ENCODE measurements around the gene ECE1.
"Not testable (repeated sequence)": the region's sequence is repeated elsewhere in the genome, so short reads cannot be mapped to it uniquely, and the experiment has no call there.

Gene ECE1

DNA sequence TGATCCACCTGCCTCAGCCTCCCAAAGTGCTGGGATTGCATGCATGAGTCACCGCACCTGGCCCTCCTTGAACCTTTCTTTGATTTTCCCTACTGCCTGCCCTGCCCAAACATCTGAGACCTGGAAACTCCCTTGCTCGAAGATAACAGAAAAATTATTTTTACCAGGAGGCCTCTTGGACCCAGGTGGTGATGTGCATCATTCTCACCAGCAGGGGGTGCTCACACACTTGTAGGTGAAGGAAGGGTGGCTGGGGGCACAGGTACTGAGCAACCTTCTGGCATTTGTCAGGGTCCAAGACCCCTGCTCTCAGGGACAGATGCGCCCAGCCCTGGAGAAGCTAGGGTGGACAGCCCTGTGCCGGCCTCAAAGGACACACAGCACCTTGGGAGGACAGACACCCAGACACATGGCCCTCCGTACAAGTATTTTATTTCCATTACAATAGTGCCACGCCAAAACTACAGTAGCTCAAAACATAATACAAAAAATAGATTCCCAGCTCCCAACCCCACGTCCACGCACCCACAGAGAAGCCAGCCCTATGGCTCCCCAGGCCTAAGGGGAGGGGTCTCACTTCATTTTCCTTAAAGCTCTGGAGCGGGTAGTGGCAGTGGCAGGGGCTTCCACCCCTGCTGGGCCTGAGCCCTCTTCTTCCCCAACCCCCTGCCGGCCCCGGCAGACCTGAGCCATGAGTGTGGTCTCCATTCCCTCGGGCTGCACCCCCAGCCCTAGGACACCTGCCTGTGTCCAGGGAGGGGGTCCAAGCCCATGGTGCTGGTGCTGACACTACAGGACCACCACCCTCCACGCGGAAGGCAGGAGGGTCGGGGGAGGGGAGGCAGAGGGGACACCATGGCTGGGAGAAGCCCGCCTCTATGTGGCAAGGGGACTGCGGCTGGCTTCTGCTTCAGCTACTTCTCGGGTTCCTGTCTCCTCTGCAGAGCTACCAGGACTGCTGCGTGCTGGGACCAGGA is 73.1 kb downstream of the ECE1 start:
- peak; percentile 3 for DNase-seq

- DNase-seq: no peak
These were observed 78.1 kb downstream of the ECE1 start for GRCh38 chr1:21212126-21212525.

- not testable (repeated sequence) for DNase-seq
These were observed 82.0 kb downstream of the ECE1 start for GRCh38 chr1:21208137-21208700.

GRCh38 chr1:21206117-21206516 is 84.1 kb downstream of the ECE1 start:
- DNase-seq: no peak

- DNase-seq: no peak
These were observed 84.8 kb downstream of the ECE1 start for GRCh38 chr1:21205416-21205815.

- DNase-seq: no peak
These were observed 88.6 kb downstream of the ECE1 start for GRCh38 chr1:21201650-21202049.

GRCh38 chr1:21201238-21201637 is 89.0 kb downstream of the ECE1 start:
- not testable (repeated sequence) for DNase-seq

DNA sequence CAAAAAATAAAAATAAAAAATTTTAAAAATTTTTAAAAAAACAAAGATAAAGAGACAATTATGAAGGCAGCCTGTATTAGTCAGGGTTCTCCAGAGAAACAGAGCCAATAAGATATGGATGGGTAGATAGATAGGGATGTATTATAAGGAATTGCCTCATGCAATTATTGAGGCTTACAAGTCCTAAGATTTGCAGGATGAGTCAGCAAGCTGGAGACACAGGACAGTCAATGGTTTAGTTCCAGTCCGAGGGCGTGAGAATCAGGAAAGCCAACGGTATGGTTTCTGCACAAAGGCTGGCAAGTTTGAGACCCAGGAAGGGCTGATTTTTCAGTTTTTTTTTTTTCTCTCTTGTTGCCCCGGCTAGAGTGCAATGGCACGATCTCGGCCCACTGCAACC is 89.5 kb downstream of the ECE1 start:
- no peak for DNase-seq

- no peak for DNase-seq
These were observed 91.3 kb downstream of the ECE1 start for GRCh38 chr1:21198929-21199328.

GRCh38 chr1:21192871-21193270 is 97.4 kb downstream of the ECE1 start:
- DNase-seq: no peak

GRCh38 chr1:21192284-21192683 is 98.0 kb downstream of the ECE1 start:
- no peak for DNase-seq

DNA sequence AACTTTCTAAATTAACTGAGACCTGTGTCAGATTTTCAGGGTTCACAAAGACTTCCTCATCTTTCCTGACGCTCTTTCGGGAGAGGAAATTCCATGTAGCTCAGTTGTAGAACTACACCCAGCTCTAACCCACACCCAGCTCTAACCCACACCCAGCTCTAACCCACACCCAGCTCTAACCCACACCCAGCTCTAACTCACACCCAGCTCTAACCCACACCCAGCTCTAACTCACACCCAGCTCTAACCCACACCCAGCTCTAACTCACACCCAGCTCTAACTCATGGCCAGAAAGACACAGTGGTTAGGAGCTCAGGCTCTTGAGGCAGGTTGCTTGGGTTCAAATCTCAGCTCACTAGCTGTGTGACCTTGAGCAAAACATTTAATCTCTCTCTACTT is 99.5 kb downstream of the ECE1 start:
- not testable (repeated sequence) for DNase-seq

DNA sequence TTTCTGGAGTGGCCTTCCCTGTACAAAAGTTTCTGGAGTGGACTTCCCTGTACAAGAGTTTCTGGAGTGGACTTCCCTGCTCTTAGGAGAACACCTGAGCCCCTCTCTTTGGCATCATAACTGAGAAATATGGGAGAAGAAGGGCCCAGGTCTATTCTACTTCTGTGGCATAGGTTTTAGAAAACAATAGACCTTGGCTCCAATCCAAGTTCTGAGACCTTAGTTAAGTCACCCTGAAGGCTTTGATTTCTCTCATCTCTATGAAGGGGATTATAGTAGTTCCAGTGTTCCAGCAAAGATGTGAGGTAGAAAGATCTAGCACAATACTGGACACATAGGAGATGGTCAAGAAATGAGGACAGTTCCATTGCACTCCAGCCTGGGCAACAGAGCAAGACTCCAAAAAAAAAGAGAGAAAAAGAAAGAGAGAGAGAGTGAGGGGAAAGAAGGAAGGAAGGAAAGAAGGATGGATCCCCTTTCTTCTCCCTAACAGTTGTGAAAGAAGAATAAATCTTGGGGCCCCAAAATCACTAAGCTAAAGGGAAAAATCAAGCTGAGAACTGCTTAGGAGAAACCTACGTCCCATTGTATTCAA is 100.3 kb downstream of the ECE1 start:
- no peak for DNase-seq

DNA sequence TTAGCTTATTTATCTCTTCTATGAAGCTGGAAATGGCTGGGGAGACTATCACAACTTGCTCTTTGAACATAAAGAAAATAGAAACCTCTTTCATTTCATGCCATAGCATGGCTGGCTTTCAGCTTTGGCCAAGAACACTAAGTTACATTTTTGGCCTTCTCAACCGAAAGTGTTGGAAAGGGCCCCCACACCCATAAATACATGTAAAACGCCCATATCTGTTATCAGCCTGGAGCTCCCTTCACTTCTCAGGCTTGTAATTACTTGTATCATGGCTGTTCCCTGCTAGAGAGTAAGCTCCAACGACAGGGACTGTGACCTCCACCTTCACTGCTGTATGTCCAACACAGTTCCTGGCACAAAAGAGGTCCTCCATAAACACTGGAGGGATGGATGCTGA is 100.8 kb downstream of the ECE1 start:
- no peak for DNase-seq

- DNase-seq: no peak
These were observed 102.0 kb downstream of the ECE1 start for GRCh38 chr1:21188235-21188634.

GRCh38 chr1:21185221-21185731 is 105.0 kb downstream of the ECE1 start:
- no peak for DNase-seq

- DNase-seq: no peak
These were observed 106.0 kb downstream of the ECE1 start for GRCh38 chr1:21184276-21184675.

- no peak for DNase-seq
These were observed 108.0 kb downstream of the ECE1 start for GRCh38 chr1:21182181-21182731.

GRCh38 chr1:21178271-21178670 is 112.0 kb downstream of the ECE1 start:
- not testable (repeated sequence) for DNase-seq

DNA sequence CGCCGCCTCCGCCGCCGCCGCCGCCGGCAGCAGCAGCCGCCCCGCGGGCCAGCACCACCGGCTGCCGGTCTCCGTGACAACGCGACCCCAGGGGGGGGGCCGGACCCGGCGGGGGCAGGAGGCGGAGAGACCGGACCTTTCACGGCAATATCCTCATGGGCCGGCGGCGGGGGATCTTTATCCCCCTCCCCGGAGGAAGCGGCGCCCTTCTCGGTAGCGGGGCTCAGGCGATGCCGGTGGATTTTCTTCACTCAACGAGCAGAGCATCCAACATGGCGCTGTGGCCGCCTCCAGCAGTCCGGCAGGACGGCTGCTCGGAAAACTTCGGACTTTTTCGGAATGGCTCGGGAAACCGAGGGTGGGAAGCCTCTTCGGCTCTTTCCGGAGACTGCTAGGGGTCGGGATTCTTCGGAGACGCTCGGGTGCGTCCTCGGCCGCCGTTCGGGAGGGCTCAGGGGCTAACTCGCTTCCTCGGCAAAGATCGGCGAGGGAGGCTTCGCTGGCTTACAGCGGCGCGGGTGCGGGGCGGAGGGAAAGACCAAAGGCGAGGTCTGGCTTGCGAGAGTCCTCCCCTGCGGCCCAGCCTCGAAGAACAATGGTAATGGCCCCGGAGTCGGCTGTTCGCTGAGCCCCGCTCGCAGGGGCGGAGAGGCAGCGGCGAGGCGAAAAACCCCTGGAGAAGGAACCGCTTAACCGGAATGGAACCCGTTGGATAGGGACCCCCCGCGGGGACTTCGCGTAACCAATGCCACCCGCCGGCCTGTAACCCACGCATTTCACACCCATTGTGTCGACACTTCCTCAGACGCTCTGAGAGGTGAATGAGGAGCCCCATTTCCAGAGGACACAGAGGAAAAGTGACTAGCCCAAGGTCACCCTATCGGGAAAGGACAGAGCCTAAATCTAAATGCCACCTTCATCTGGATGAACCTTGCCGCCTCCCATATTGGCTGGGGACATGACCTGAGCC is 113.4 kb downstream of the ECE1 start, which contains the start of gene EIF4G3:
Gene EIF4G3 (minus strand): TSS at position 312 of the 970 bp plus-strand sequence. CDS start 174,155 bp downstream, outside the sequence.
- peak; percentile 98 for DNase-seq

DNA sequence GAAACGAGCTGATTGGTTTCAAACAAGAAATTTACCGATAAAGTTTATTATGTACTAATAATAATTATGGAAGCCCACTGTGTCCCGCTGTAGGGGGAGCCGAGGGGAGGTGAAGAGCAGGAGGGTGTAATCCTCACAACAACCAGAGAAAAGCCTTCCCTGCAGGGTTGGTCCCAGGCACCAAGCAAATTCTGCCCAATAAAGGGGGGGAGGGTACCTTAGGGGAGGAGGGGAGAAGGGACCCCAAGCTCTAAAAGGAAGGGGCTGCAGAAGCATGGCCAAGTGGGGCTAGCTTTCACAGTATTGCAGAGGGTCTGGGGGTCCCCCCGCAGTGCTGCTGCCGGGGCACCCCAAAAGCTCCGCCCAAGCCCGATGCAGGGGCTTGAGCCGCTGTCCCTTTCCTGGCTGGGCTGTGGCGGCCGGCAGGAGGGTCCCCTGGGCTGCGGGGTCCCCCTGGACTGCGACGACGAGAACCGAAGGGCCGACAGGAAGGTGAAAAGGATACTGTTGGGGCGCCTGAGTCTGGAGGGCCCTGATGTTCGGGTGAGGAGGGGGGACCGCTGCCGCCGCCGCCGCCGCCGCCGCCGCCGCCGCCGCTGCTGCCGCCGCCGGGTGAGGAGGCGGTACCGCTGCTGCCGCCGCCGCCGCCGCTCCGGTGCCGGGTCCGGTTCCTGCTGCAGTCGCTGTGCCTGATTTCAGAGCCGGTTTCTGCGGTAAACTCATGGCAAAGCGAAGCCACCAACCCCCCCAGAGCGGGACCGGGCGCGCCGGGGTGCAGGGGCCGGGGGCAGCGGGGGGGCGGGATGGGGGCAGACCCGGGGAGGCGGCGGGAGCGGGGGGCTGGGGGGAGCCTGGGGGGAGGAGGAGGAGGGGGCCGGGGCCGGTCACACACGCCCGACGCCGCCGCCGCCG is 114.3 kb downstream of the ECE1 start:
- peak; percentile 2 for DNase-seq

All from NCI-H2171 (cell line).